ENCODE results near the gene POLR3C. TPM values are rescaled to one million over a fixed set of nuclear protein-coding genes. Genes with fewer than 3 reads are reported as not detected.
A peak's percentile ranks its signal among the peaks of the same experiment; 100 is the strongest.

POLR3C gene
- total and polyA plus RNA-seq, 2 of the 13 experiments (the other 11 are each of a cell fraction or from before 2014, with no cell fraction given) = 15.5 to 24.3 TPM

GRCh38 chr1:145845514-145846161, 21.6 kb downstream of the POLR3C start, which contains the start of gene NUDT17 (continued):
- TF ChIP-seq CCDC6 (CRISPR knock-in tag; IDR thresholded peaks at IDR 0.05) (peak; percentile 33; the same call in 1 of the 2 replicates), AFF4 (CRISPR knock-in tag; IDR thresholded peaks at IDR 0.05) (no peak), NPAS2 (CRISPR knock-in tag; IDR thresholded peaks at IDR 0.05; ENCODE audit: borderline replicate concordance) (no peak), RFXANK (CRISPR knock-in tag; IDR thresholded peaks at IDR 0.05) (no peak), ZNF710 (CRISPR knock-in tag; IDR thresholded peaks at IDR 0.05; ENCODE audit: borderline replicate concordance) (no peak), HMG20A (CRISPR knock-in tag; IDR thresholded peaks at IDR 0.05; ENCODE audit: borderline replicate concordance) (no peak), NCOA1 (CRISPR knock-in tag; IDR thresholded peaks at IDR 0.05) (no peak), NFKB2 (CRISPR knock-in tag; IDR thresholded peaks at IDR 0.05; ENCODE audit: borderline replicate concordance) (peak; percentile 76; the same call in 1 of the 2 replicates), TFAP4 (IDR thresholded peaks at IDR 0.05; ENCODE audit: borderline replicate concordance, low read depth) (peak; percentile 38; the same call in 1 of the 2 replicates), ZNF615 (CRISPR knock-in tag; IDR thresholded peaks at IDR 0.05; ENCODE audit: borderline replicate concordance) (no peak), GMEB1 (CRISPR knock-in tag; IDR thresholded peaks at IDR 0.05; ENCODE audit: borderline replicate concordance) (peak; percentile 25; the same call in 1 of the 2 replicates), ZNF207 (IDR thresholded peaks at IDR 0.05; ENCODE audit: borderline replicate concordance) (no peak), ZNF7 (CRISPR knock-in tag; IDR thresholded peaks at IDR 0.05) (no peak)
